Retinal pigment epithelial cell (primary cell): ENCODE data around the gene DIS3L.
A peak's percentile ranks its signal among the peaks of the same experiment; 100 is the strongest.

Experiments used
- DNase-seq: peaks from one replicate; pipeline ENCODE4 v3.0.0-alpha.2; 2010; ENCODE audit warnings: low read depth
- H3K4me3 ChIP-seq: 2 replicates; pipeline ENCODE4 v1.5.1; 2011; ENCODE audit warnings: mild to moderate bottlenecking, low read length, control low read depth, moderate library complexity
- TF ChIP-seq, protein P1 (sequence below): conservative IDR thresholded peaks from 2 replicates; pipeline ENCODE4 v1.5.1; 2011; ENCODE audit warnings: low read depth, low read length, control low read depth, inconsistent platforms

Gene DIS3L

DNA sequence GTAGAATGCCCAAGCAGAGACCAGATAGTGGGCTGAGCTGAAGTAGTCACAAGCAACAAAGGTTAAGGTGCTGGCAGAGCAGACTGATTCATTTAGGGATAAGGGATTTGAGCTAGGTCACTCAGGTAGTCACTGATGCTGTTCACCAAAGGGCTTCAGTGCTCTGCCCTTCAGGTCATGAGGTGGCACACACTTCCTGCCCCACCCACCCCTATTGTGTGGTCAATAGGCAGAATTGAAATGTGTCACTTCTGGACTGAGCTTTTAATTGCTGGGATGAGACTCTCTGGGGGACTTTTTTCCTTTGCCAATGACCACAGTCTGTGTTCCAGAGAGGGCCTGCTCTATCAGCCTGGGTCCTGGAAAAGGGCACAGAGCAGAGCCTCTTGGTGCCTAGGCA is 2.9 kb upstream of the DIS3L start:
- H3K4me3 ChIP-seq: no peak overlapping the region
- TF ChIP-seq, protein P1, sequence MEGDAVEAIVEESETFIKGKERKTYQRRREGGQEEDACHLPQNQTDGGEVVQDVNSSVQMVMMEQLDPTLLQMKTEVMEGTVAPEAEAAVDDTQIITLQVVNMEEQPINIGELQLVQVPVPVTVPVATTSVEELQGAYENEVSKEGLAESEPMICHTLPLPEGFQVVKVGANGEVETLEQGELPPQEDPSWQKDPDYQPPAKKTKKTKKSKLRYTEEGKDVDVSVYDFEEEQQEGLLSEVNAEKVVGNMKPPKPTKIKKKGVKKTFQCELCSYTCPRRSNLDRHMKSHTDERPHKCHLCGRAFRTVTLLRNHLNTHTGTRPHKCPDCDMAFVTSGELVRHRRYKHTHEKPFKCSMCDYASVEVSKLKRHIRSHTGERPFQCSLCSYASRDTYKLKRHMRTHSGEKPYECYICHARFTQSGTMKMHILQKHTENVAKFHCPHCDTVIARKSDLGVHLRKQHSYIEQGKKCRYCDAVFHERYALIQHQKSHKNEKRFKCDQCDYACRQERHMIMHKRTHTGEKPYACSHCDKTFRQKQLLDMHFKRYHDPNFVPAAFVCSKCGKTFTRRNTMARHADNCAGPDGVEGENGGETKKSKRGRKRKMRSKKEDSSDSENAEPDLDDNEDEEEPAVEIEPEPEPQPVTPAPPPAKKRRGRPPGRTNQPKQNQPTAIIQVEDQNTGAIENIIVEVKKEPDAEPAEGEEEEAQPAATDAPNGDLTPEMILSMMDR: no peak
- DNase-seq: no peak

- H3K4me3 ChIP-seq: no peak overlapping the region
- TF ChIP-seq, protein P1: no peak
- DNase-seq: no peak
Observed at GRCh38 chr15:66291816-66292570, 1.4 kb upstream of the DIS3L start.

DNA sequence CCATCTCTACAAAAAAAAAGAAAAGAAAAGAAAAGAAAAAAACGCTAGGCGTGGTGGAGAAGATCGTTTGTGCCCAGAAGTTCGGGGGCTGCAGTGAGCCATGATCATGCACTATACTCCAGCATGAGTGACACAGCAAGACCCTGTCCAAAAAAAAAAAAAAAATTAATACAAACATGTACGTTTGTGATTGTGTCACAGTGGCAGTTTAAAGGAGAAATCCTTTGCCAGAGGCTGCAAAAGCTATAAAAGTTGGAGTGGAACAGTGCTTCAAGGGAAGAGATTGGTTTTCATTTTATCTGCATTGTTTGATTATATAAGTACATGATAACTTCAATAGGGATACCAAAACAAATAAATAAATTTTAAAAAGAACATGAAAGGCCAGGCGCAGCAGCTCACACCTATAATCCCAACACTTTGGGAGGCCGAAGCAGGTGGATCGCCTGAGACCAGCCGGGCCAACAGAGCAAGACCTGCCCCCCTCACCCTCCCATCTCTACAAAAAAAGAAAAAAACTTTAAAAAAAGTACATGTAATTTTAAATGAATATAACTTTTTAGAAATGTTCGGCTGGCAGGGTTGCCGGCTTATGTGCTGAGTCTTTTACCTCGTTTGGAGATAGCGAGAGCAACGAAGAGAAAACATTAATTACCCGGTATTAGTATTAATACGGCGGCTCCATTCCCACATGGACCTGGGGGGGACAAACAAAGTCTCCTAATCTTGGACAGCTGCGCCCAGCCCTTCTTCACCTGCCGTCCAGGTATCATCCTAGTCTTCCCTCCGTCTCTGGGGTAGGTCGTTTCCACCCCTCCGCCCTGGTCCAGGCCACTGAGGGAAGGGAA is 573 bp upstream of the DIS3L start:
- no peak for DNase-seq
- TF ChIP-seq, protein P1: no peak
- H3K4me3 ChIP-seq: peak overlapping the region; percentile 64

- DNase-seq: peak; percentile 67
- H3K4me3 ChIP-seq: peak overlapping the region; percentile 48
- TF ChIP-seq, protein P1: no peak
Observed at GRCh38 chr15:66294157-66294931, 976 bp downstream of the DIS3L start.

- H3K4me3 ChIP-seq: peak overlapping the region; percentile 48
- TF ChIP-seq, protein P1: no peak
- no peak for DNase-seq
Observed at GRCh38 chr15:66294932-66295235, 1.5 kb downstream of the DIS3L start.

- DNase-seq: no peak
- TF ChIP-seq, protein P1: no peak
Observed at GRCh38 chr15:66296186-66296585, 2.8 kb downstream of the DIS3L start.

More at GRCh38 chr15:66296186-66296585, 2.8 kb downstream of the DIS3L start:
- H3K4me3 ChIP-seq: no peak overlapping the region
